NCI-H1694 treated with DMSO at 0.1 percent for 48 hours (cell line): Measurements from ENCODE around the gene BRSK1.
"Not testable (repeated sequence)": the region's sequence is repeated elsewhere in the genome, so short reads cannot be mapped to it uniquely, and the experiment has no call there.

Source experiments
- DNase-seq: peaks from one replicate; lab custom pipeline; 2025; lab: John Stamatoyannopoulos, UW

The BRSK1 gene

GRCh38 chr19:55329791-55330190 lies 46.0 kb downstream of the BRSK1 start:
- DNase-seq: not testable (repeated sequence)

GRCh38 chr19:55333870-55334269 lies 50.1 kb downstream of the BRSK1 start:
- no peak for DNase-seq

- DNase-seq: no peak
Measured at GRCh38 chr19:55336101-55336500, 52.3 kb downstream of the BRSK1 start.

- DNase-seq: peak; percentile 100
Measured at GRCh38 chr19:55339105-55339888, 55.5 kb downstream of the BRSK1 start, which contains the start of gene KMT5C. KMT5C (plus strand) TSS chr19:55339876; CDS start chr19:55341937, 2,061 bp downstream.

GRCh38 chr19:55339889-55340783 lies 56.3 kb downstream of the BRSK1 start:
- DNase-seq: no peak

GRCh38 chr19:55340784-55341147 lies 57.0 kb downstream of the BRSK1 start:
- DNase-seq: no peak

- peak; percentile 32 for DNase-seq
Measured at GRCh38 chr19:55341171-55341588, 57.4 kb downstream of the BRSK1 start.

GRCh38 chr19:55341595-55342531 lies 58.1 kb downstream of the BRSK1 start:
- no peak for DNase-seq

- peak; percentile 17 for DNase-seq
Measured at GRCh38 chr19:55344444-55344843, 60.6 kb downstream of the BRSK1 start.

GRCh38 chr19:55345101-55345817 lies 61.5 kb downstream of the BRSK1 start:
- DNase-seq: no peak

- DNase-seq: no peak
Measured at GRCh38 chr19:55345818-55346724, 62.3 kb downstream of the BRSK1 start.

- no peak for DNase-seq
Measured at GRCh38 chr19:55346725-55347441, 63.1 kb downstream of the BRSK1 start.

GRCh38 chr19:55347442-55348009 lies 63.7 kb downstream of the BRSK1 start:
- no peak for DNase-seq

GRCh38 chr19:55348317-55349034 lies 64.7 kb downstream of the BRSK1 start:
- no peak for DNase-seq

- DNase-seq: no peak
Measured at GRCh38 chr19:55350620-55351315, 67.0 kb downstream of the BRSK1 start.

- DNase-seq: no peak
Measured at GRCh38 chr19:55352040-55352439, 68.2 kb downstream of the BRSK1 start.

GRCh38 chr19:55352549-55353145 lies 68.8 kb downstream of the BRSK1 start:
- no peak for DNase-seq
